Activated CD8-positive, alpha-beta memory T cell treated with anti-CD3 and anti-CD28 coated beads for 24 hours (primary cell): ENCODE results near the gene NDUFS7.
"Not testable (repeated sequence)": the region's sequence is repeated elsewhere in the genome, so short reads cannot be mapped to it uniquely, and the experiment has no call there.

Experiments
- DNase-seq: peaks from one replicate; pipeline ENCODE4 v3.0.0-alpha.2; 2020

Gene NDUFS7

DNA sequence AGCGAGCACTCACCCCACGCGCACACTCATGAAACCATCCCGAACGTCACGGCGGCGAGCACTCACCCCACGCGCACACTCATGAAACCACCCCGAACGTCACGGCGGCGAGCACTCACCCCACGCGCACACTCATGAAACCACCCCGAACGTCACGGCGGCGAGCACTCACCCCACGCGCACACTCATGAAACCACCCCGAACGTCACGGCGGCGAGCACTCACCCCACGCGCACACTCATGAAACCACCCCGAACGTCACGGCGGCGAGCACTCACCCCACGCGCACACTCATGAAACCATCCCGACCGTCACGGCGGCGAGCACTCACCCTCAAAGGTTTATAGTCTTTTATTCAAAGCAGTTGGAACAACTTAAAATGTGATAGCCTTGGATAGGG lies 36.4 kb downstream of the NDUFS7 start:
- DNase-seq: not testable (repeated sequence)

DNA sequence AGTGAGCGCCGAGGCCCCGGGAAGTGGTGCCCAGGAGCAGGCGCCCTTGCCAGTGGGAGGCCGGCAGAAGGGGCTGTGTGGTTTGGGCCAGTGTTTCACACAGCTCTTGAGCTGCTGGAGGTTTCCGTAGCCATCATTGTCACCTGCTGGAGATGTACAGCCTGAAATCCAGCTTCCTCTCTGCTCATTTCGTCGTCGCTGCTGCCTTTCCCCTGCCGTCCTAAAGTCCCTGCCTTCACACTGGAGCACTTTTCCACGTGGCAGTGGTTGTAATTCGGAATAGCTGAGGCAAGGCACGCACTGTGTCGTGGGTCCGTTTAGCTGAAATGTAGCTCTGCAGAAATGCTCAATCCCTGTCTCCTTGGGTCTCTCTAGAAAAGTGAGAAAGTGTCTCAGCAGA lies 36.9 kb downstream of the NDUFS7 start:
- DNase-seq: no peak

DNA sequence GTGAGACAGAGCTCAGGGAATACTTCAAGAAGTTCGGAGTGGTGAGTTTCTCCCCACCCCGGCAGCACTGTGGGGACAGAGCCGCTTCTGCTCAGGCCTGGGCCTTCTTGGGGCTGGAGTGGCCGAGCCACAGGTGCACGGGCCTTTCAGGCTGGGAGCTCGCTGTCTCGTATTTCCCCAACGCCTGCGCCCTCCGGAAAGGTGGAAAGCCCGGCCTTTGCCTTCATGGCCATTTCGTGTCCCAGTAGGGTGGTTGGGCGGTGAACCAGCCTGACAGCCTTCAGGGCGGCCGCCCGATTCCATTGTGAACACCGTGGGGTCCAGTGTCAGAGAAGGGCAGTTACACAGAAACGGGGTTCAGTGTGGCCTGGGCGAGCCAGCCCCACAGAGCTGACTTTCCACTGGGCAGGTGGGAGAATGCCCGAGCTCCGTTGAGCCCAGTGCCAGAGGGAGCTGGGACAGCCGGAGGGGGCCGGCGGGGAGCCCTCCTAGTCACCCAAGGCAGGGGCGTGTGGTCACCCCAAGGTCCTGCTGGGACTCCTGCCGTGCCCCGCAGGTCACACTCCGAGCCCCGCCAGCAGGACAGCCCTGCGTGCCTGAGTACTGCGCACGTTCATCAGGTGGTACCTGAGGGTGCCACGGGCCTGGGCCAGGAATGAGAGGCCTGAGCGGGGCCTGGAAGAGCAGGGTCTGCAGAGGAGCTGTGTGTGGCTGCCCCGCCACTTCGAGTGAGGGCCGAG lies 37.7 kb downstream of the NDUFS7 start:
- no peak for DNase-seq

DNA sequence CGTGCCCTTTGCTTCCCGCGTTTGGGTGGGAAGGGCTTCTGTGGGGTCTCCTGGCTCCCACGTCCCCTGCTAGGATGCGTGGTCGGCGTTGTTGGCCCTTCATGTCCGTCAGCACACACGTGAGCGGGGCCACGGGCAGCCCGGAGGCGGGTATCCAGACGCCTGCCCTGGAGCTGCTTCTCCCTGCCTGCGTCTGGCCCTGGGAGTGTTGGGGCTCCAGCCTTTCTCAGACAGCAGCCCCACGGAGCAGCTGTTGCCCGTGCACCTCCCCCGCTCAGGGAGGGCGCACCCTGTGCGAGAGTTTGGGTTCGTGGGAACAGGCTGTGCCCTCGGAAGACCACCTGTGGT lies 38.2 kb downstream of the NDUFS7 start:
- DNase-seq: no peak

DNA sequence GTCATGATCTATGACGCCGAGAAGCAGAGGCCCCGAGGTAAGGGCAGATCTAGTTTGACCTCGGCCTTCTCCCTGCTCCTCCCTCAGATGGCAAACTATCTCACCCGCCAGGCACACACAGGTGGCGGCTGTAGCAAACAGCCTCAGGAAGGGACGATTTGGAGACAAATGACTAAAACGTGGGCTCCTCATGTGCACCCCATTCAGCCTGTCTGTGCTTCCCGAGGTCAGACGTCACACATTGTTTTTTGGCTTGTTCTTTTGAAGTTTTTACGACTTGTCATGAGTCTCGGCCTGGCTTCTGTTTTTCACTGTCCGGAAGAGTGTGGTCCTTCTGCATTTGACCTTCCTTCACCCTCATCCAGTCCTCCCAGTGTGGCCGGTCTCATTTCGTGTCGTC lies 38.7 kb downstream of the NDUFS7 start:
- no peak for DNase-seq

DNA sequence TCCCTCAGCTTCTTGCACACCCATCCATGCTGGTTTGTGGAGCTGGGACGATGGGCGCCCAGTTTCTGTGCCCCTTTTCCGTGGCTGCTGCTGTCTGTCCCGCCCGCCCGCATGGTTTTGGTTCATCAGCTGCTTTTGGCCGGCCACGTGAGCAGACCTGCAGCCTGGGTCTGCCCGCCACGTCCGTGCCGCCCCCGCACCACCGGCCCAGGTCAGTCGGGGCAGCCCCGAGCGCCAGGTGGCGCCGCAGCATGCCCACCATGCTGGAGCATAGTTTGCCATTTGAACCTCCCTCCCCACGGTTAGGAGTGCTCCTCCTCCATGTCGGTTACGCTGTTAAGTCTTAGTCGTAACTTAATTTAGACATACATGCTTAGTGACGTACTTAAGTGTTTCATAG lies 39.2 kb downstream of the NDUFS7 start:
- DNase-seq: no peak

DNA sequence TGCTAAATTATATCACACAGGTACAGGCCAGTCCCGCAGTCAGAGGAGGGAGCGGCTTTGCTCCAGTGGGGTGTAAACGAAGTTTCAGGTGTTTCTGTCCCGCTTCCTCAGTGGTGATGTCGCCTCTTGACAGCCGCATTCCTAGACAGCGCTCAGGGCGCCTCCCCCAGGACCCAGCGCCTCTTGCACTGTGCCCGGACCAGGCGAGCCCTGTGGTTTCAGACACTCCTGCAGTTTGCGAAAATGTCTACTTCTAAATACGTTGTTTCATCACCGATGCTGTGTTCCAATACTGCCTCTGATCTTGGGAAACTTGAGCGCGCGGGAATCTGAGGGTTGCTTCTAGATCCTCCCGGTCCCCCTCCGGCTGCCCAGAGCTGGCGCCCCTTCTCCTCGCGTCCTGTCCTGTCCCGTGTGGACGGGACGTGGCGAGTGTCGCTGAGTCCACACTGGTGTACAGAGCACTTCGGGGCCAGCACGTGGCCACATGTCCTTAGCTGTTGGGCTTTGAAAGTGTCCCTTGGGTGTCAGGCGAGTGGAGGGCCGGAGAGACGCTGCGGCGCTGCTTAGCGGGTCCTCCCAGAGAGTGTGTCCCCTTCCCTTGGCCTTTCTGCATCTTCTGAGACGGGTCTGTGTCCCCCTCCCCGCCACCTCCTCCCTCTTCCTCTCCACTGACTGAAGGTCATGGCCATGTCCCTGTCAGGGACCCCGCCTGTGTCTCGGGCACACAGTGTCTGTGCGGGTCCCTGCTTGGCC lies 39.9 kb downstream of the NDUFS7 start:
- DNase-seq: no peak

DNA sequence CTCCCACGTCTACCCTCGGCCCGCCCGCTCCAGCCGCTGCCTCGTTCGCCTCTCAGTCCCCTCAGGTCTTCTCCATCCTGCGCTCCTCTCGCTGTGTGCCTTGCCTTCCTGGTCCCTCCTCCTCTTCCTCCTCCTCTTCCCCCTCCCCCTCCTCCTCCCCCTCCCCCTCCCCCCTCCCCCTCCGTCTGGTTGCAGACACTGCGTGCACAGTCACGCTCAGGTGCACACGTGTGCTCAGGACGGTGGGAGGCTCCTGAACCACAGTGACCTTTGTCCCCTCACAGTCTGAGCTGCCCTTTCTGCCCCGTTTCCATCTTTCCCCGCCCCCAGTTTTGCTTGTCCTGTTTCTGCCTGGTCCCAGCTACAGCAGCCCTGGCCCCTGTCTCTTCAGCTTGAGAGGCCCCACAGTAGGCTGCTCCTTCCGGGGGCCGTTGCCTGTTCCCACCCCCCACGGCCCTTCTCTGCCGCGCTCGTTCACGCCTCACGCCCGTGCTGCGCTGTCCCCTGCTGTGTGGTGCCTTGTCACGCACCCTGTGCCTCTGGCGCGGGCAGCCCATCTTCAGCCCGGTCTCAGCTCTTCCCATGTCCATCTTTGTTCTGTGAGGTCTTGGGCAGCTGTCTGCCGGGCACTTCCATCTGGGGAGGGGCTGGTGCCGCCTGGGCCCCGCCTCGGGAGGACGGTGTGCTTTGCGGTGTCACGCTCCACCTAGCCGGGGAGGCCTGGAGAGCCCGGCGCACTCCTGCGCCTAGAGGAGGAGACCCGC lies 40.7 kb downstream of the NDUFS7 start:
- DNase-seq: no peak

DNA sequence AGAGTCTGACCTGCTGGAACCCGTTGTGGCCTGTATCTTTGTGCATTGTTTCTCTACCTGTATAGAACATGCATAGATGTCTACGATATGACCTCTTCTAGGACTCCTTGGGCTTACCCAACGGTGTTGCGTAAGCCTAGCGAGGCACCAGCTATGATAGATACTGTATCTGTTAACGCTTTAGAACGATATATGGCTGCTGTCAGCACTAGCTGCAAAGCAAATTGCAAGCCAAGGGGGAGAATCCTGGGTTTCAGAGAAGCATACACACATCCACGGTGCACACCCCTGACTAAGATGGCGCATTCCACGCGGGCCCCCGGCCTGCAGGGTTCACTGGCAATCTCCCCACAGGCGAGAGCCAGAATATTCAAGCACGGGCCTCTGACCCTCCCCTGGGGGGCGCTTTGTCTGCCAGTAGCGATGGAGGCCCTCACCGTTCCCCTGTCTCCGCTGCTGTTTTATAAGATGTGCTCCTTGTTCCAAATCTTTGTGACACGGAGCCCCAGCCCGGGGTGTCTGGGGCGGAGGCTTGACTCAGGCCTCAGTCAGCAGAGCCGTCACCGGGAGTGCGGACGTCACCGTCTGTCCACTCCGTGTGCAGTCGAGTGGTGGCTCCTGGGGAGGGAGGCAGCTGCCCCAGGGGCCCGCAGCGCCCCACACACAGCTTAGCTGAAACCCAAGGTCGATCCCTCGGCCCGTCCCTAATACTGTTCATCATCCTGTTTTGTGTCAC lies 41.6 kb downstream of the NDUFS7 start:
- no peak for DNase-seq

DNA sequence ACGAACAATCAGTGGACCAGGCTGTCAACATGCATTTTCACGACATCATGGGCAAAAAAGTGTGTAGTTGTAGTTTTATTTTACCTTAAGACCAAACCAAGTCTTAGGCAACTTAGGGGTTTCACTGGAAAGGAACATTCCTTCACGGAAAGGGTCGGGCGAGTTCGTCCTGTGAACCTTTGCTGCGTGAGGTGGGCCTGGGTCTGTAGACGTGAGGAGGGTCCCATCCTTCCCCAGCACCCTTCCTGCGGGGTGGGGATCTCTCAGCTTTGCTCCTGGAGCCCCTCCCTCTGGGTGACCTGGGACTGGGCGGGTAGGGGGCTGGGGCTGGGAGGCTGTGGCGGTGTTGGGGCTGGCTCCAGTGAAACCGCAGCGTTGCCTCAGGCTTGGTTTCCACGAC lies 42.2 kb downstream of the NDUFS7 start:
- no peak for DNase-seq

DNA sequence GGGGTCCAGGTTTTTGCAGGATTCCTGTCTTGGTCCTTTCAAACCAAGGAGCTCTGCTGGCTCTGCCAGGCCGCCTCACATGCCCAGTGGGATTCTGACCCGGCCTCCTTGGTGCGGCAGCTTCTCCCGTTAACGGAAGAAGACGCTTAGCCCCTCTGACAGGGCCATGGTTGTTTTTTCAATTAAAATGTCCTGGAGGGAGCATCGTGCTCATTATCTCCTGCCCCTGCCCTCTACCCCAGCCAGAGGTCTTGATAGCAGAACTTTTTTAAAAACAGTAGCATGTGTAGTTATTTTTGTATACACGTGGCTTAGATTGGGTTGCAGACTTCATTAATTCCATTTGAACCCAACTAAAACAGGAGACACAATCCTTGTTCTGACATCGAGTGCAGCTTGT lies 43.0 kb downstream of the NDUFS7 start:
- no peak for DNase-seq

DNA sequence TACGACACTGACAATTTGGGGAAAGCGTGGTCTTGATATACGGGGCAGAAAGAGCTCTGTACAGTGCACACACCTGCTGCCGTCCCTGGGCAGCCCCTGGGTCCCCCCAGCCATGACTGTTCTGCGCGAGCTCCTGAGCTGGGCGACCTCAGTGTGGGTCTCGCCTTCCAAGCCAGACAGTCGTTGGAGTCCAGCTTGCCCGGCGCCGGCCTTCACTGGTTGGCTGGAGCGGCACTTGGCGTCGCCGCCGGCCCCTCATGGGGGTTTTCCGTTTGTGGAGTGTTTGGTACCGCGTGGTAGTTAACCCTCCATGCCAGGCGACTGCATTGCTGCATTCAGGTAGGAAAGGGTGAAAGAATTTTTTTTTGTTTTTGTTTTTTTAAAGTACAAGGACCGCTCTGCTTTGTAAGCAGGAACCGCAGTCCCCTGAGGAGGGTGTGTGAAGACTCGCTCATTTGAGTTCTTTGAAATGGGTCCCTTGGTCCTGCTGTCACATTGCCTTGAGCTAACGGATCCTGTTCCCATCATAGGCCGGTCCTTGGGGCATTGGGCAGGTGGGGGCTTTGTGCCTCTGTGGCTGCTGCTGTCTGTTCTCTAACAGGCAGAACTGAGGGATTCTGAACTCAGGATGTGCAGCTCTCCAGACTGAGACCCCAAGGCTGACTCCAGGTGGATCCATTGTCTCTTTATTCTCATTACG lies 43.7 kb downstream of the NDUFS7 start:
- DNase-seq: no peak

DNA sequence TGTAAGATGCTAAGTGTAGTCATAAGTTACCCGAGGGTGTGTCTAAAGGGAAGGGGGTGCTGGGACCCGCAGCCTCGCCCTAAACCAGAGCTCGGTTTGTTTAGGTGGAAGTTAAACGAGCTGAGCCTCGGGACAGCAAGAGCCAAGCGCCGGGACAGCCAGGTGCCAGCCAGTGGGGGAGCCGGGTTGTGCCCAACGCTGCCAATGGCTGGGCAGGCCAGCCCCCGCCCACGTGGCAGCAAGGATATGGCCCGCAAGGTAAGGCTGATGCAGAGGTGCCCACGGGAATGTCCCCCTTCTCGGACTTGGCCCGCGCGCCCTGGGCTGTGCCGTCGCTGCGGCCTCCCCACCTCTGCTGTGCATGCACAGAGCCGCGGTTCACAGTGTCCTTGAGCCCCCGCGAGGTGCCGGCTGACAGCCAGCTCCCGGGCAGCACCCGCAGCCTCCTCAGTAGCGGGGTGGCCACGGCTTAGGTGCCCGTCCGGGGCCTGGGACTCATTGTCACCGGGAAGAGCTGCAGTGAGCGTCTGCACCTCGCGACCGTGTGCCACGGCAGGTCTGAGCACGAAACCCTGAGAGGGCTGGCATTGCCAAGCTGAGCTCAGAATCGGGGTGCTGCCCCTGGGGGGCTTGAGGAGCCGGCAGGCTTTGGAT lies 45.2 kb downstream of the NDUFS7 start:
- DNase-seq: no peak

DNA sequence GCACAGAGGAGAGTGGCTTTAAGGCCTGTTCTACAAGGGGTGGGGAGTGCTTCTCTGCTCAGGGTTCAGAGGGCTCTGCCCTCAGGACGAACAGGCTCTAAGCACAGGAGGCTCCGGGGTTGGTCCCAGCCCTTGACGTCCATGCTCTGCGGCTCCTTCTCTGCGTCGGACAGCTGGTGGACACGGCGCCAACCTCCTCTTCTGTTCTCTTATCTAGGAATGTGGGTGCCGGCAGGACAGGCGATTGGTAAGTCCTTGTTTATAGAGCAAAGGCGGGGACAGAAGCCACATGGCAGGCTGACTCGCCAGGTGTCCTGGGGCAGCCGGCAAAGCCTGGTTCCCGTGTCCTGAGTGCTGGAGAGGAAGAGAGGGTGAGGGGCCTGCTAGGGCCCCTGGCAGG lies 46.0 kb downstream of the NDUFS7 start:
- no peak for DNase-seq

DNA sequence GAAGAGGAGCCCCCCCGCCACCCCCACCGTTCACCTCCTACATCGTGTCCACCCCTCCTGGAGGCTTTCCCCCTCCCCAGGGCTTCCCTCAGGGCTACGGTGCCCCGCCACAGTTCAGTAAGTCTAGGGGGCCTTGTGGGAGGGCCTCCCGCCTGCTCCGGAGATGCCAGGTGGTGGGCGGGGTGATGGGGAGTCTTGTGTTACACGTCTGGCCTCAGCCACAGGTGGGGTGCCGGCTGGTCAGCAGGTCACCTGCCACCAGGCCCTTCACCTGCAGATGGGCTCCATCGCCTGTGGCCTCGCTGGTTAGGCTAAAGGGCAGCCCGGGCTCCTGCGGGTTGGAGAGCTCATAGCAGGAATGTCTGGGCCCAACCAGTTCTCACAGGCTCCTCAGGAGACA lies 46.5 kb downstream of the NDUFS7 start:
- DNase-seq: no peak

DNA sequence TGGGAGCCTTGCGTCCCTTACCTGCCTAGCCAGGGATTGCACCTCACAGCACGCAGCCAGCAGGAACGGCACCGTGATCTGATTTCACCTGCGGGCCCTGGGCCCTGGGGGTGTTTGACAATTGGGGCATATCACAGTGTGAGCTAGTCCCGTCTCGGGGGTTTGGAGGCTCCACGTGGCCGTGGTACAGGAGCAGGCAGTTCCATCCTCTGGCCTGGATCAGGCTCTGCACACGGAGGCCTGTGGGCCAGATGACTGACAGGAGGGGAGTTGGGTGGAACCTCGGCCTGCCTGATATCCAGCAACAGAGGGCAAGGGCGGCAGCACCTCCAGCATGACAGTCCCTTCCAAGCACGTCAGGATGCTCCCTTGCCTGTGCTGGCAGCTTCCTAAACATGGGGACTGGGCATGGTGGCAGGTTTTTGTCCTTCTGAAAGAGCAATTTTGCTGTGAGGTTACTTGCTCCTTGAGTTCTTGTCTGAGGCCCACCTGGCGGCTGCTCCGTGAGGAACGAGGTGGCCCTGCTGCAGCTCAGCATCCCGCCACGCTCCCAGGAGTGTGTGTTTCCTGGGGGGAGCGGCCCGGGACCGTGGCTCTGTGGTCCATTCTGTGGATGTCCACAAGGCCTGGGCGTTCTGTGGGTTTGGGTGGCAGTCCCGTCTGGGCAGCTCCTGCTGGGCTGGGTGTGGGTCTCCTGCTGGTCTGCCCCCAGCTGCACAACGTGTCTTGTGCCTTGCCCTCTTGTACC lies 48.2 kb downstream of the NDUFS7 start:
- DNase-seq: no peak

DNA sequence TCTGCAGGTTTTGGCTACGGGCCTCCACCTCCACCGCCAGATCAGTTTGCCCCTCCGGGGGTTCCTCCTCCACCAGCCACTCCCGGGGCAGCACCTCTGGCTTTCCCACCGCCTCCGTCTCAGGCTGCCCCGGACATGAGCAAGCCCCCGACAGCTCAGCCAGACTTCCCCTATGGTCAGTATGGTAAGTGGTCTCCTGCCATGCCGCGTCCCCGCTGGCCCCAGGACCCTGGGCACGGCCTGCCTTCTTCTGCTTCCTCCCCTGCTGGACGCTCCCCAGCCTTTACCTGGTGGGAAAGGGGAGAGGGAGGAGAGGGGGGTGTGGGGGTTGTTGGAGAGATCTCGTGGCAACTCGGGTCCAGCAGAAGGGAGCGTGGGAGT lies 48.8 kb downstream of the NDUFS7 start:
- no peak for DNase-seq

DNA sequence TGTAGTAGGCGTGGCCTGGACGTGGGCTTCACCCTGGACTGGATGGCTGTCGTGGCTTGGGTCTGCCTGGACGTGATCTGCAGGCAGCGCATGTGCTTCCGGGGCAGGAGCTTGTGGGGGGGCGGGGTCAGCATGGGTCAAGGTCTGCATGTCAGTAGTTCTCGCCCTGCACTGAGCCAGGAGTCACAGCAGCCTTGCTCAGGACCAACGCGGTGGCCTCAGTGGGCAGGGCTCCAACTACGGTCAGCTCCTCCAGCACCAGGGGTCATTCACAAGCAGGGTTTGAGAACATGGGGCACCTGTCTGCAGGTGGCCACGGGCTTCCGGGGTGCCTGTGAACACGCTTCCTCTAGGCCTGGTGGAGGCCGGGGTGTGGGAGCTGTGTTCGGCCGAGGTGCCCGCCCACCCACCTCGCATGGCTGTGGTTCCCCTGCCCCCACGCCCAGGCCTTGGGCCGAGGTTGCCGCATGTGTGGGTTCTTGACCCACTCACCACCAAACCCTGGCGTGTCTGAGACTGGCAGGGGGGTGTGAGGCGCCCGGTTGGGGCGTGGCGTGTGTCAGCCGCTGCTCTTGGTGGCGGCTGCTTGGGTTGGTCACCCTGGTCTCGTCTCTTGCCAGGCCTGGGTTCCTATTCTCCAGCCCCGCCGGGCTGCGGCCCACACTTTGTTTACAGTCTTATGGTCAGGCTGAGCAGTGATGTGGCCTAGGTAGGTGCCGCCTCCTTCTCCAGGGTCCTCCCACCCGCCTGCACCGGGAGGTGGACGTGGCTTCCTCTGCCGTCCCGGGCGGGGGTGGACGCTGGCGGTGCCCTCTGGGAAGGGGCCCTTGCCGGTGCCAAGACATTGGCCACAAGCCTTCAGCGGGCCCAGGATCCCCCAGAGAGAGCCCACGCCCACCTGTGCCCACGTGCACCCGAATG lies 49.7 kb downstream of the NDUFS7 start:
- DNase-seq: no peak

DNA sequence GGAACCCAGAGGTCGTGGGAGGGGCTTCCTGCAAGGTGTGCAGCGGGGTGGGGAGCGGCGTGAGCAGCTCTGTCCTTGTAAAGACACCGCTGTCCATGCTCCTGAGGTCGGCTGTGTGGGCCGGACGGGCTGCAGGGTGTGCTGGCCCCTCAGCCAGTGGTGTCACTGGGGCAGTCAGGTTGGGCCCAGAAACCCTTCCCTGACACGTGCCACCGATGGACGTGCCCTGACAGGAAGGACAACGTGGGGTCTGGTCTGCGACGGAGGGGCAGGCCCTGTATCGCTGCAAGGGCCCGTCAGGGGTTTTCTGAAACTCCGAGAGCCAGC lies 50.3 kb downstream of the NDUFS7 start:
- DNase-seq: no peak

DNA sequence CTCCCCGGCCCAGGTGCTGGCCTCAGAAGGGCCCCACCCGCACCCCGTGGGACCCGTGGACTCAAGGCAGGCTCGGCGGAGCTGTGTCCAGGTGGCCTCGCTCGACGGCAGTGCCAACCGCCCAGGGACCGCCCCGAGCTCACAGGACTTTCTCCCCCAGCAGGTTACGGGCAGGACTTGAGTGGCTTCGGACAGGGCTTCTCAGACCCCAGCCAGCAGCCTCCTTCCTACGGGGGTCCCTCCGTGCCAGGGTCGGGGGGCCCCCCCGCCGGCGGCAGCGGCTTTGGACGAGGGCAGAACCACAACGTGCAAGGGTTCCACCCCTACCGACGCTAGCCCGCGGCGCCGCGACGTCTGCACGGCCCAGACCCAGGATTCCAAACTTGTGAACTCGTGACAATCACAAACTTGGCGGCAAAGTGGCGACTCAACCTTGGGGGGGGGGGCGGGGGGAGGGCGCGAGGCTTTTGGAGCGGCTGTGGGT lies 50.9 kb downstream of the NDUFS7 start:
- DNase-seq: no peak
